Transverse colon (tissue), 4 donors: ENCODE data around the gene BMPER. TPM values are rescaled to one million over a fixed set of nuclear protein-coding genes. Genes with fewer than 3 reads are reported as not detected.

Experiments used
- DNase-seq: peaks from one replicate; pipeline ENCODE4 v3.0.0-alpha.2; 2019
- H3K27ac ChIP-seq, 4 donors: fragments of 200-600 bp; sonication (generic); 2 replicates each; pipeline ENCODE4 v1.5.1; 2016 to 2018; ENCODE audit warnings: inconsistent platforms in 4 of 4
- H3K27me3 ChIP-seq: fragments of 200-600 bp; sonication (generic); 2 replicates; pipeline ENCODE4 v1.5.1; 2017; ENCODE audit warnings: inconsistent platforms
- H3K36me3 ChIP-seq, 4 donors: fragments of 200-600 bp; sonication (generic); 2 replicates each; pipeline ENCODE4 v1.5.1; 2017 to 2019; ENCODE audit warnings: inconsistent platforms in 4 of 4
- H3K4me1 ChIP-seq, 4 donors: fragments of 200-600 bp; sonication (generic); 2 replicates each; pipeline ENCODE4 v1.5.1; 2017 to 2020; ENCODE audit warnings: inconsistent platforms in 4 of 4
- H3K4me3 ChIP-seq, 4 donors: fragments of 200-600 bp; sonication (generic); 1 replicate in 1 of 4; 2 replicates in 3 of 4; pipeline versions ENCODE4 v1.5.1 to v1.6.1; 2017 to 2019; ENCODE audit warnings: inconsistent platforms in 4 of 4
- H3K9me3 ChIP-seq, 2 donors: fragments of 200-600 bp; sonication (generic); 2 replicates each; pipeline ENCODE4 v1.5.1; 2017 to 2019; ENCODE audit warnings: inconsistent platforms in 2 of 2
- CTCF ChIP-seq, 5 experiments: fragments of 200-600 bp in 3 of 5; fragments of 450-650 bp in 2 of 5; sonication (generic) in 3 of 5; IDR thresholded peaks; 1 replicate in 2 of 5; 2 replicates in 3 of 5; pipeline ENCODE4 v1.5.1; 2016 to 2017; ENCODE audit warnings: antibody characterized with exemption in 5 of 5, inconsistent platforms in 3 of 5, mild to moderate bottlenecking in 2 of 5, moderate library complexity in 1 of 5
- EP300 ChIP-seq: sonication (generic); formaldehyde crosslinking; IDR thresholded peaks from one replicate; pipeline ENCODE4 v1.6.1; 2017; ENCODE audit warnings: antibody characterized with exemption, low read depth
- POLR2A ChIP-seq: fragments of 450-650 bp; IDR thresholded peaks from one replicate; pipeline ENCODE4 v1.6.1; 2016; ENCODE audit warnings: antibody characterized with exemption, mild to moderate bottlenecking, moderate library complexity
- POLR2AphosphoS5 ChIP-seq, 3 donors: sonication (generic); formaldehyde crosslinking; IDR thresholded peaks; one replicate each; pipeline ENCODE4 v1.6.1; 2016; ENCODE audit warnings: antibody characterized with exemption in 3 of 3
- WGBS, 2 donors: methylation state at CpG; one replicate each; pipeline ENCODE4 v1.1.5; 2018; ENCODE audit warnings: low coverage in 1 of 2; 5-methylcytosine and 5-hydroxymethylcytosine counted together
- in situ Hi-C, 4 donors: fragments of 200-750 bp; cut with MboI; loops; one replicate each; pipeline versions ENCODE4 v1.15.0 to v1.15.1; 2017; ENCODE audit warnings: low sequenced_read_pairs in 3 of 4, low pct_ligation_motif_present in 1 of 4, low pct_unique_long_range_greater_than_20kb in 1 of 4
- intact Hi-C: fragments of 100-400 bp; cut with DNase I; formaldehyde crosslinking; loops from one replicate; pipeline ENCODE4 v1.15.1; 2023; ENCODE audit warnings: low total_unique reads
- total RNA-seq, 4 donors: library from RNA; depleted of rRNA; stranded (reverse); fragments of >200 nt; gene quantifications; one replicate each; pipeline ENCODE4 v1.1.0, GENCODE V29; 2016

Gene BMPER
- total RNA-seq, 4 donors from 2014 or later: 1.00 to 2.5 (median 1.8) TPM

GRCh38 chr7:34156336-34156735, 251.0 kb downstream of the BMPER start:
- in situ Hi-C loops: loop anchor here in 1 of 4 donors (25.0 kb wide), 1 partner anchor 106 kb away; no protein-coding TSS in a partner anchor
- TF ChIP-seq EP300 (no peak), POLR2A (no peak), POLR2AphosphoS5 (IDR thresholded peaks at IDR 0.05) (no peak), CTCF (IDR thresholded peaks at IDR 0.05) (no peak)
- Histone ChIP-seq H3K27ac (no peak overlapping the region), H3K4me3 (no peak overlapping the region), H3K27me3 (no peaks in the 10 kb centered on the region), H3K9me3 (no peaks in the 10 kb centered on the region), H3K4me1 (no peaks in the 10 kb centered on the region), H3K36me3 (no peaks in the 10 kb centered on the region)
- DNase-seq: no peak
- intact Hi-C loops: no loop called here
- 60 to 84% methylated on average over 1 to 2 of the region's 2 CpGs for WGBS, 2 donors

GRCh38 chr7:34157137-34157536, 251.8 kb downstream of the BMPER start:
- TF ChIP-seq POLR2A (no peak), CTCF (IDR thresholded peaks at IDR 0.05) (no peak), EP300 (no peak), POLR2AphosphoS5 (IDR thresholded peaks at IDR 0.05) (no peak)

GRCh38 chr7:34158368-34159153, 253.2 kb downstream of the BMPER start:
- Histone ChIP-seq H3K27ac (no peak overlapping the region), H3K9me3 (no peaks in the 10 kb centered on the region), H3K4me3 (no peak overlapping the region), H3K36me3 (no peaks in the 10 kb centered on the region), H3K4me1 (no peaks in the 10 kb centered on the region), H3K27me3 (no peaks in the 10 kb centered on the region)
- WGBS, 2 donors: 64 to 80% methylated on average over 4 to 12 of the region's 12 CpGs
- no peak for DNase-seq
- in situ Hi-C loops: loop anchor here in 1 of 4 donors (25.0 kb wide), 1 partner anchor 104 kb away; no protein-coding TSS in a partner anchor
- TF ChIP-seq CTCF (IDR thresholded peaks at IDR 0.05): no peak
- TF ChIP-seq POLR2AphosphoS5 (IDR thresholded peaks at IDR 0.05): no peak
- intact Hi-C loops: no loop called here

More at GRCh38 chr7:34157137-34157536, 251.8 kb downstream of the BMPER start:
- H3K4me1 ChIP-seq: no peaks in the 10 kb centered on the region
- H3K36me3 ChIP-seq: no peaks in the 10 kb centered on the region
- H3K4me3 ChIP-seq: no peak overlapping the region
- no peak for DNase-seq
- no peaks in the 10 kb centered on the region for H3K9me3 ChIP-seq
- WGBS, 2 donors: 33 to 52% methylated on average over 1 to 2 of the region's 2 CpGs
- intact Hi-C loops: no loop called here
- no peak overlapping the region for H3K27ac ChIP-seq
- in situ Hi-C loops: loop anchor here in 1 of 4 donors (25.0 kb wide), 1 partner anchor 105 kb away; no protein-coding TSS in a partner anchor
- H3K27me3 ChIP-seq: no peaks in the 10 kb centered on the region

GRCh38 chr7:34160261-34160752, 255.0 kb downstream of the BMPER start:
- Histone ChIP-seq H3K4me1 (no peaks in the 10 kb centered on the region), H3K27ac (no peak overlapping the region), H3K9me3 (no peaks in the 10 kb centered on the region), H3K36me3 (no peaks in the 10 kb centered on the region), H3K4me3 (no peak overlapping the region), H3K27me3 (no peaks in the 10 kb centered on the region)
- no peak for DNase-seq
- 48% methylated on average over 2 of the region's 2 CpGs; no CpG with 5 or more reads in 1 of the 2 donors for WGBS, 2 donors
- in situ Hi-C loops (loop anchor here in 1 of 4 donors (25.0 kb wide), 1 partner anchor 102 kb away; no protein-coding TSS in a partner anchor), intact Hi-C loops (no loop called here)
- TF ChIP-seq POLR2AphosphoS5 (IDR thresholded peaks at IDR 0.05) (no peak), CTCF (IDR thresholded peaks at IDR 0.05) (no peak), EP300 (no peak), POLR2A (no peak)
